ENCODE data around the gene ARL15.

ARL15 gene

DNA sequence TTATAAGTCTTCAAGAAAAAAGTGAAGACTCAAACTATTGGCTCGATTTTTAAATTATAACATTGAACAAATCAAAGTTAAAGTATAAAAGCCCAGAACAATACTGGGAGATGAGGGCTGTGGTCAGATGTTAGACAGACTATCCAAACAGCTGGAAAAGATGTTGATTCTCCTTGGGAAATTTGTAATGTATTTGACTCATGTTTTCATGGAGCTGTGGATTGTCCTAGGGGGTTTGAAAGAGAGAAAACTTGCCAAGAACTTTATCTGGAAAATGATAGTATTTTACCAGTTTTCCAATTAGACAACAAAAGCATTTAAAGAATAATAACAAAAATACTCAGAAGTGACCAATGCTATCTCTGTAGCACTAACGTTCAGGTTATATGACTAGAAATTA, 339.2 kb downstream of the ARL15 start:
- DNase-seq, result no peak

DNA sequence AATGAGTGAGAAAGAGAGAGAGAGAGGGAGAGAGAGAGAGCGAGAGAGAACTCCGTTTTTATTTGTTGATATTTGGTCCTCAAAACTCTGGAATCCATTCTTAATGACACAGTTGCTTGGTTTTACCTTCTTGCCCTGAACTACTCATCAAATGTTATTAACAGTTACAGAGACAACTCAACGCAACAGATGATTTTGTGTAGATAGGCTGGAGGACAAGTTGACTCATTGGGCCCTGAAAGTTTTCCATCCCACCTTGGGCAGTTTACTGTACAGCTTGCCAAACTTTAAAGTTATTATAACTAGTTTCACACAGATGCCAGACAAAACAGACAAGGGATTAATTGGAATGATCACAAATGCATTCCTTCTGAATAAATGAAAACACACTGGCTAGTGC, 339.9 kb downstream of the ARL15 start:
- DNase-seq, result no peak

DNA sequence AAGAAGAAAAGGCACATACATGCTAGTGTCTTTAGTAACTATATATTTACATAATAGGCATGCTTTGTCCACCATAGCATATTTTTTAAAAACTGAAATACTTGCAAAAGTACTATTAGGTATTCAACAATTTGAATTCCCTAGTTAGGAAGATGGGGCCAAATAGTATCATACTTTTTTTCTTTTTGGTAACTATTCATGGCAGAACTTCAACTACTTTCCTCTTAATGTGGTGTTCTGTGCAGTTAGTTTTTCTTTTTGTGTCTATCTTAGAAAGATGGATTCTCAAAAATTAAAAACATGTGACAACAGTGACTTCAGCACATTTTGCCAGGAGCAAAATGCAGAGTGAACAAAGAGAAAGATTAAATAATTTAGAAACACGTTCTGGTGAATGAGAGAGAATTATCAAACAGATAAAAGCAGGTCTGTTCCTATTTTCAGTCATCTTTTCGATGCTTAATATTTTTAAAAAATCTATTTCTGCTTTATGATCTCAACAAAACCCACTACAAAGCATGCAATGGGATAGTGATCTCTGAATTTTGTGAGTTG, 341.1 kb downstream of the ARL15 start:
- no peak for DNase-seq

DNA sequence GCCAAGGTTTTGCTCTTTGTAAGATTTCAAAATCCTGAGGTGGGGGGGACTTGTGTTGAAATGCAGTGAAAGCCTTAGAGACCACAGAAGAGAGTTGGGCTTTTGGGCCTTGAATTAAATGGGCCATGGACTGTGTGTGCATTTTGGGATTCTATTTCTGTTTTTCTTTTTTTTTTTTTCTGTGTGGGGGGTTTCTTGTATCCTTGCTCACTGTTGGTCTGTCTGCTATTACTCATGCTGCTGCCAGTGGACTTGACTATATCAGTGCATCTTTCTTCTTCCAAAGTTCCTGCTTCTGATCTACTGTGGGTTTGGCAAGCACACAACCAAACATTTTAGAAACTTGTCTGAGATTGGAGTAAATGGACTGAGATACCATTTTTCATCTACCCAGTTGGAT, 344.9 kb downstream of the ARL15 start:
- DNase-seq, result no peak

DNA sequence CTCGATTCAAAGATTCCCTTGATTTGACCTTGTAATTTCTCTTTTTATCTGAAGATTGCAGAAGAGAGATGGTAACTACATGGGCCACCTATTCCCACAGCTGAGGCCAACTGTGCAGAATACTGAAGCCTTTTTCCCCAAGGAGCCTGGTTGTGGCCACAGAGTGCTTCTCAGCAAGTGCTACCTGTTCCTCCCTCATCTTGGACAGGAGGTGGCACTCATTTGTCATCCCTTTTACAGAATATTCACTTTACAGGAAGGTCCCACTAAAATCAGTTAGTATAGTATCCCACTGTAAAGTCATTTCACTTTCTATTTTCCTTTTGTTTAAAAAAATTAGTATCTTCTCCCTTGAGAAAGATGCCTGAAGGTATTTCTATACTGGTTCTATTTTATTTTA, 346.4 kb downstream of the ARL15 start:
- DNase-seq, result no peak

DNA sequence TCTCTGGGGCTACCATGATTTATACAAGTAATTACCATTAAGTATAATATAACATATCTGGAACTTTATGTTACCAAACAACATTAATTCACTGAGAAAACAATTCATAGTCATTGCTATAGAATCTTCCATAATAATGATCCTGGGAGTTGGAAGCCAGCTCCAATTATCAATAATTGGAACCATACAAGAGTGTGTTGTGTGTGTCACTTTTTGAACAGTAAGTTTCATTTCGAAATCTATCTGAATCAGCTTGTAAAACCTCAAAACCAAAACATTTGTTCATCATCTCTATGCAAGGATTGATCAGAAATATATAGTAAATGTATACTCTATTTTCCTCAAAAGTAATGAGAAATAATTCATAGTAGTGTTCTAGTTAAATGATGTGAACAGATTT, 348.1 kb downstream of the ARL15 start:
- DNase-seq, result no peak

DNA sequence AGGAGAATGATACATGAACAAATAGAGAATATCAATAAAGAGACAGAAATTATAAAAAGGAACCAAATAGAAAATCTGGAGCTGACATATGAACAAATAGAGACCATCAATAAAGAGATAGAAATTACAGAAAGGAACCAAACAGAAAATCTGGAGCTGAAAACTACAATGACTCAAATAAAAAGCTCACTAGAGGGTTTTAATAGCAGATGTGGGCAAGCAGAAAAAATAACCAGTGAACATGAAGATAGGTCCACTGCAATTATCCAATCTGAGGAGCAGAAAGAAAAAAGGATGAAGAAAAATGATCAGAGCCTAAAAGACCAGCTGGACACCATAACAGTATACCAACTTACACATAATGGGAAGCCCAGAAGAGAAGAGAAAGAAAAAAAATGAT, 353.7 kb downstream of the ARL15 start:
- no peak for DNase-seq

DNA sequence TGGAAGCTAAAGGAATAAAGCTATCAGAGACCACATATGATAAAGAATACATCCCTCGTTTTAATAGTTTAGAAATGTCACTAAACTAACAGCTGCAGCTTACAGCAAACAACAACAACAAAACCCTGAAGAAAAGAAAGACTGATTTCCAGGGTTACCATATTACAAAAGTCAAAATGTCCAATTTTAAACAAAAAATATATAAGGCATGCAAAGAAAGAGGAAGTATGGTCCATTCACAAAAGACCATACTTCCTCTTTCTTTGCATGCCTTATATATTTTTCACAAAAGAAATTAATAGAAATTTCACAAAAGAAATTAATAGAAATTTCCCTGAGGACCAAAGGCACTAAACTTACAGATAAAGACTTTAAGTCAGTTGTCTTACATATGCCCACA, 354.2 kb downstream of the ARL15 start:
- no peak for DNase-seq

DNA sequence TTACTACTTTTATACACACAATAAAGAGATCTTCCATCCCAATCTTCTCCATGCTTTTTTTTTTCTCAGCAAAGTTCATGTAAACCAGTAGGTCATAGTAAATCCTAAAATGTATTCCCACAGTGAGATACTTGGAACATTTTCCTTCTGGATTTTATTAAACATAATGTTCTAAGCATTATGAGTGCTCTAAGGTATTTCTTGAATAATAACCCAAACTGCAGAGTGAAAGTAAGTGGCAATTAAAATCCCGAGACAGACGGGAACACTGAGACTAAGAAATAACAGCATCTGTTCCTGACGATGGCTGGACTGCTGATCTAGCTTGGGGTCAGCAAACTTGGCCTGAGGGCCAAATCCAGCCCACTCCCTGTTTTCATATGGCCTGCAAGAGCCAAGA, 359.8 kb downstream of the ARL15 start:
- DNase-seq, result no peak

DNA sequence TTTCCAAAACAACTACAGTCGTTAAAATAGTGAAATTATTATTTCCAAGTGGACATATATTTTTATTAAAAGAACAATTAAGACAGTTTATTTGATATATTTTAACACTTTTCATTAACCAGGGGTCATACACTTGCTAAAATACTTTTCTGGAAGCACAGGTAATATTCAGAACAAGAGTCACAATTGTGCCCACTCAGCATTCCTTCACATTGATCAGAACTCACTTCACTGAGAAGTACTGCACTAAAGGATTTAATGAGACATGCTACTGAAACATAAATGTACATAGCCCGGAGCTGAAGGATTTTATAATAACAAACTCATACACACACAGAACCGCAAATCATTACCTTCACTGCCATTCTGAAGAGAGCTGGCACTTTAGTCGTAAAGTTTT, 361.8 kb downstream of the ARL15 start:
- no peak for DNase-seq

DNA sequence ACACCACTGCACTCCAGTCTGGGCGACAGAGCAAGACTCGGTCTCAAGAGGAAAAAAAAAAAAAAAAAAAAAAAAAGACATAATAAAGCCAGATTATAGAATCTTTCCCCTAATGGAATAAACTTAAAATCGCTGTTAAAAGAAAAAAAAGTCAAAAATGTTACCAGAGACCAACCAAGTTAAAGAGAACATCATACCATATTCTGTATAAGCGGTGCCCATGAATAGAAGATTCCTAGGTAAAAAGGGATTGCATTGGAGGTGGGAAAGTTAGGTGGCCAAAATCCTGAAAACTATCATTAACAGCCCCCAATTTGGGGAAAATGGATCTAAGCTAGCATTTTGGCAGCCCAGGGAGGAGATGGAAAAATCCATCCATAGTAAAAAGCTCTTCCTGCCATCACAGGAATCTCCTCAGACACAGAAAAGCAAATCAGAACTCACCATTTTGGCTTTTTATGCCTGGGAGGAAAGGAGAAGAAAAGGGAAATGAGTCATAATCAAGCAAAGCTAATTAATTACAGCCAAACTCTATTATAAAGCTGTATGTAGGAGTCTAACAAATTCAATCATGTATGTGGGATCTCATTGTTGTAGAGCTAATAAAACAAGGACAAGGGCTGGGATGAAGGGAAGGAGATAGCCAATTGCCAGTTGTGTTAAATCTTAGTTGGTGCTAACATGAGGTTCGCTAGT, 363.8 kb downstream of the ARL15 start:
- no peak for DNase-seq

DNA sequence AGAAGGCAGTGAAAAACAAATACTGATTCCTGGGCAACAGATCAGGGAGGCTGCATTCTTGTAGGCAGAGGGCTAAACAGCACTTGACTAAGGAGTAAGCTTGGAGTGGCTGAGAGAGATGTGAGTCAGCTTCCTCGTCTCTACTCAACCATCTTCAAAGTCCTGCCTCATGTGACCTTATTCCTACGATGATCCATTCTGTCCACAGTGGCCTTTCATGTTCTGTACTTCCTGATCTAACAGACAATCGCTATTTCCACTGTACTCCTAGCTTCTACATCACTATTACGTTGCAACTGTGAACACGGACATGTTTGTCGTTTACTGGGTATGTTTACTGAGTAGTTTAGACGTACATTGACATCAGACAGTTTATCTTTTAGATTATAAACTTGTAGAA, 365.4 kb downstream of the ARL15 start:
- DNase-seq, result no peak

DNA sequence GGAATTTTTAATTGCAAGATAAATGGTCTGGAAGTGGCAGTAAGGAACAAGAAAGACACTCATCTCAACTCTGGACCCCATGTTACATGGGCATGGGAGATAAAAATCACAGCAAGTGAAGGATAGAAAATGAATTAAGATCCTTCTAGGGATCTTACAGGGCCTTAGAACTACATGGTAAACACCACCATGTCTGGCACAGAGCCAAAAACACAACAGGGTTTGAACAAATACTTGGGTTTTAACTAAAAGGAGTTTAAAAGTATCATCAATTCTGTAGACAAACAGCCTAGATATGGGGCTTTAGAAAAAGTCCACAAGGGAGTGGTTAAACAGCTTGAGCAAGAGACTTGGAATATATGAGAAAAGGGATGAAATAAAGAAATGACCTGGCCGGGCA, 366.4 kb downstream of the ARL15 start:
- no peak for DNase-seq

DNA sequence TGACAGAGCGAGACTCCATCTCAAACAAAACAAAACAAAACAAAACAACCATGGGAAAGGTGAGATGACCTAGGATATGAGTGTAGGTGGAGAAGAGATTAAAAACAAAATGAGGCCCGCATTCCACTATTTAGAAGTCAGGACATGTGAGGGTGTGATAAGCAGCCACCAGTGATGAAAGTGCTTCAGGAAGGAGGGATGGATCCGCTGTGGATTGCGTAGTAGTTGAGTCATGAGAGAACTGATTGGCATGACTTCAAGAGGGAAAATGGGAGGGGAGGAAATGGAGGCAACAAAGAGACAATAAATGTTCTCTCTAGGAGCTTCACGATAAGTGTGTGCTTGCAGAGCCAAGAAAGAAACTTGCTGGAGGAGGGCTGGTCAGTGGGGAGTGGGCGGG, 367.6 kb downstream of the ARL15 start:
- no peak for DNase-seq

DNA sequence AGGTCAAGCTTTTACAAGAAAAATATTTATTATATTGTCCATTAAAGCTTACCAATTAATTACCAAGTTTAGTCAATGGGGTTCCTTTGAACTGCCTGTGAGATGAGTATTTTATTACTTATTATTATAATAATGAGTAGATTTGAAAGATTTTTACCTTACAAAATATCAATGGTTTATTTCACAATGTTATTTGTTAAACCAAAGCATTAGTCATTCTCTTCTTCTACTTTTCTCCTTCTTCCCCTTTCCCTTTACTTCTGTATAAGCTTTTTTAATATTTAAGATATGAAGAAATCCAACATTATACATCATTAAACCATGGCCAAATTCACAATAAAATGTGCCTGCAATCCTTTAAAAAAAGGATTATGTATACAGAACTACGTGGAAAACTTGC, 369.5 kb downstream of the ARL15 start:
- DNase-seq, result no peak

DNA sequence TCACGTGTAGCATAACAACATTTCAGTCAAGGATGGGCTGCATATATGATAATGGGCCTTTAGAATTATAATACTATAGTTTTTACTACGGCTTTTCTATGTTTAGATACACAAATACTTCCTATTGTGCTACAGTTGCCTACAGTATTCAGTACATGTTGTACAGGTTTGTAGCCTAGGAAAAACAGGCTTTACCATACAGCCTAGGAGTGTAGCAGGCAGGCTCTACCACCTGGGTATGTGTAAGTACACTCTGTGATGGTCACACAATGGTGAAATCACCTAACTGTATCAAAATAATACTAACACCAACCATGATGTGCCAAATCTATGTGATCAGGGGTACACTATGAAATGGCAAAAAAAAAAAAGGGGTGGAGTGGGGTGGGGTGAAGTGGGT, 372.9 kb downstream of the ARL15 start:
- DNase-seq, result no peak

DNA sequence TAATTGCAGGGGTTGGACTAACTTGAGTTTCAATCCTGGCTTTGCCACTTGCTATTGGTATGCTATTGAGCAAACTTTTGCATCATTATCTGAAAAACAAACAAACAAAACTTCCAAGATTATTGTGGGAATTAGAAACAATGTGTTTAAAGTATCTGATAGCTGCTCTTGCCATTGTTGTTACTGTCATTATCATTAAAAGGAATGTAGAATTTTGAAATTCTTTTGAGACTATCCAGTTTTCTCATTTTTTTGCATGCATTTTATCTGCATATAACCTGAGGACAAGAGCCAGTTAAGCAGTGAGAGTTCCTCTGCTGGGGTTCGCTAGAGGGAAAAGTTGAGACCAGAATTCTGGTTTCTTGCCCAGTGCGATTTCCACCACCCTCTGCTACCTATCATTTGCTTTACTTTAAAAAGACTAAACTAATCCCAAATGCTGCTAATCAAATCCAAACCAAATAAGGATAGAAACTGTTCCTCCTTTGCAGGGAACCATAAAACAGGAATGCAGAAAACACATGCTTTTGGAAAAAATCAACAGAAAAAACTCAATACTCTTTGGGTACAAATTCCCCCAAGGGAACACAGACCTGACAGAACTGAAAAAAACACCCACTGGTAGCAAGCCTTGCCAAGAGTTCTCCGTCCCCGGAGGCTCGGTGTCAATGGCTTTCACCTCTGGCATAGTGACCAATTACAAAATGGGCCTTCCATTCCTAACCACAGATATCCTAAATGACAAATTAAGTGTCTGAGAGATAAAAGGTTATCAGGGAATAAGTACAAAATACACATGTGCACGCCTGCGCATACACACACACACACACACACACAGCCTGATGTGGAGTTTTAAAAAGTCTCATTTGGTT, 373.7 kb downstream of the ARL15 start:
- no peak for DNase-seq

DNA sequence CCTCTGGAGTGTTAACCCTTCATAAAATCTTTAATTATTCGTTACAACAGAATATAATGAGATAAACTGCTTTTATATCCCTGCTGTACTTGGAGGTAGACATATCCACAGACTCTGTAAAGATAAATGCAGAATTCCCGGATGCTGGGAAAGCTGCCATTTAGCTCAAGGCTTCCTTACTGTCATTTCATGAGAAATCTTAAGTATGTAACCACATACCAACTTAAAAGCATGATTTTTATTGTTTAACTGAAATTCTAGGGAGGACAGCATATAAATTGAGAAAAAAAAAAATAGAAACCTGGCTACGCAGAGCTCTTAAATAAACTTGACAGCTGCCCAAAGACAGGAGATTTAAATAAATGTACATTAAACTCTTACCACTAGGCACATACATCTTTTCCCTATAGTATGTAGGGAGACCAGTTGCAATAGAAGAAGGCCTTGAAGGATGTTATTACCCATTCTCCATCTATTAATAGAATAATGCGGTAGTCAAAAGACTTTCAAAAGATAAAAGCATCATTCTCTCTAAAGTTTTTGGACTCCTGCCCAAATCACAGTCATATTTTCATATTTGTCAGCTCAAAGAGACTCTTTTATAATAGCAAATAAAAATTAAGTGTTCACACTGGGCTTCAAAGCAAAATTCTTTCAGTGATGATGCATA, 376.1 kb downstream of the ARL15 start:
- DNase-seq, result no peak

DNA sequence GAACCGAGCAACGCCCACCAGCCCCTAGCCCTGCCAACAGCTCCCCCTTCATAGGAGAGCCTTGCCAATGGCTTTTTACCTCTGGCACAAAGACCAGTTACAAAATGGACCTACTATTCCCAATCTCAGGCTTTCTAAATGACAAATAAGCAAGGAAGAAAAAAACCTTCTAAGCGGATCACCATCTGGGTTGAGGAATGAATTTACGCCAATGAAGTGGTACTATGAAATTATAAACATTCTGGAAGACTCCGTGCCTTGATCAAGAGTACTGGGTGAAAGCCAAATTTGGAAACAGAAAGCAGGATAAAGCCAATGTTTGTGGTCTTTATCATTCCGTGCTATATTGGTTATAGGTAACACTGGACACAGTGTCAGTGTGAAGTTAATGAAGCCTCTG, 378.0 kb downstream of the ARL15 start:
- no peak for DNase-seq

DNA sequence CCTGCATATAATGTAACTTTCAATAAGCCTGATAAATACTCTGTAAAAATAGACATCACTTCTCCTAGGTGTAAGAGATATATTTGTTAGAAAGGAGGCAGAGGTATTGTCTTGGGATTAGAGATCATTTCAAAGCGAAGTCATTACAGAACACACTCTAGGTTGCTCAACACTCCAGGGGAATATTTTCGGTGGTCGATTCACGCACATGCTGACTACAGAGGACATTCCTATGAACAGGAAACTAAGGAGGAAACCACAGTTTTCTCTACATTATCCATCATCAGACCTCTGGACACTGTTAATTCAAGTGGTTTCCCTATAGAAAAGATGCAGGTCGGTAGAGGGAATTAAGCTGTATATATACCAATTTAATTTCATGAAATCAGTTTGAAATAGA, 379.9 kb downstream of the ARL15 start:
- no peak for DNase-seq

DNA sequence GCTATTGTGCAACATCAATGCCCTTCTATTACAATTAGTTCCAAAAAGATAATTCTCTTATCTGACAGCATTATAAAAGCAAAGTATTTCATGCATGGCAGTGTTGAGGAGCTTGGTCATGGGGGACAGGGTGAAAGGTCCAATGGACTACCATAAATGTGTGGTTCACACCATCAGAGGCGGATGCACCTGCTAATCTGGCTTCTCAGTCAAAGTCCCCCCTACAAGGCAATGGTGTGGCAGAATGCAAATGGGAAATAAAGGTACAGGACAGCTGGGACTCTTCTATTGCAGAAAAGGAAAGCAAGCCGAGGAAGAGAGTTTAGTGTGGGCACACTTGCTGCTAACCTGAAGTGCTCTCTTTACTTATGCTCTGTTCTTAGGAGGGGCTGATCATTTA, 380.8 kb downstream of the ARL15 start:
- no peak for DNase-seq

DNA sequence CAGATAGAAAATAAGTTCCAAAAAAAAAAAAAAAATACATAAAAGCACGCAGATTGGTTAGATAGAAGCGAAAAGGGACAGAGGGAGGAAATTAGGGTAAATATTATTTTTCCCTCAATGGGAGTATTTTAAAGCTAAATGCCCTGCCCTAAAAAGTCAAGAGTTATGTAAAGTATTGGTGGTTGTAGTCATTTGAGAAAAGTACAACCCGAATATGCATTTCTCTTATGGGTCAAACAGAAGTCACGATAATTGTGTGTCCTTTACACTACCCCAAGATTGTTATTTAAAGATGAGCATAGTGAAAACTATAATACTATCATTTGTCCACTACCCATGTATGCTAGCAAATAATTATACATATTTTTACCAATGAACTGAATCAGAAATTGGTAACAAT, 381.2 kb downstream of the ARL15 start:
- DNase-seq, result no peak

DNA sequence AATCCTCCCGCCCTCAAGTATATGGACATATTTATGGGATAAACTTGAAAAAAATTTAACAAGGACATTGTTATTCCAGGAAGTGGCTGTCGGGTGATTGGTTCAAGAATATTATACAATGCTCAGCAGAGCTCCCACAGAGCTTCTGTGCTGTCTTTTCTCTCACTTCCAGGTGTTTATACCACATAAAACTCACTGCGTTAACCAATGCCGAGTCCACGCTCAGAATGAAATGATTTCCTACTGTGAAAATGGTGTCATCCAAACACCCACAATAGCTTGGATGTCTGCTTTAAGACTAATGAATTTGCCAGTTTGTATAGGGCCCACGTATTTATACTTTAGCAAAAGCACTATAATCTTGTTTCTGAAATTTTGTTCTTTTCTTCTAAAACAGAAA, 381.7 kb downstream of the ARL15 start:
- DNase-seq, result no peak

Data from CD4-positive, alpha-beta T cell treated with Interleukin-15 for 1 hour (primary cell).